GM19468 (cell line): ENCODE measurements around the gene TMEM184A.

ENCODE experiments used
- ATAC-seq: cut with Tn5 transposase; IDR thresholded peaks from one replicate; pipeline ENCODE4 v1.9.1; 2021; ENCODE audit warnings: mild to moderate bottlenecking, moderate library complexity, moderate number of reproducible peaks; ENCODE audit not compliant: unreplicated experiment; ENCODE audit errors: extremely low read depth

The TMEM184A gene

DNA sequence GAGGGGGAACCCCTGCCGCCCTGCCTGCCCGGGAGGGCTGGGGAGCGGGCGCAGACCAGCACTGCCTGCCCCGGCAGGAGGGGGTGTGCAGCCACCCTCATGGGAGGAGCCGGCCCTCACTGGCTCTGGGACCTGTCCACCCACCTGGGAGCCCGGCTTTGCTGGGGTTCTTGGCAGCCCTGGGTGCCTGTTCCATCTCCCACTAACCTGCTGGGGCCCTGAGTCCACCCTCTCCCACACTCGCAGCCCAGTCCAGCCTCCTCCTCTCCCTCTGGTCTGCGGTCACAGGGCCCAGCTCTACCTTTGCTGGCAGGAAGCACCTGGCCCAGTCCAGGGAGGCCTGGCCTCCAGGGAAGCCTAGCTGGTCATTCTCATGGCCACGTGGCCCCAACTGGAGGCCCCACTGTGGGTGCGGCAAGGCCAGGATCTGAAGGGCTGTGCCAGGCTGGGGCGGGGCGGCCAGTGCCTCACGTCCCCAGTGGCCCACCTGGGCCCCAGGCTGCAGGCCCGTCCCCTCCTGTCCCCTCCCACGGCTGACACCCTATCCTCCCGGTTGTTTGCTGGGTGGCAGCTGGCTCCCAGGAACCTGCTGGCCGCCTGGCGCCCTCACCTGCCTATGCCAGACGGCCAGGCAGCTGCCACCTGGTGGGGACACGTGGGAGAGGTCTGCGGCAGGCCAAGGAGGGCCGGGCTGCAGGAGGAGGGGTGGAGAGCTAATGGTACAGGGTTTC lies at the start of gene TMEM184A:
TMEM184A (minus strand) TSS at position 393 of the 731 bp plus-strand sequence. CDS start 721 bp downstream, outside the sequence.
- no peak for ATAC-seq

DNA sequence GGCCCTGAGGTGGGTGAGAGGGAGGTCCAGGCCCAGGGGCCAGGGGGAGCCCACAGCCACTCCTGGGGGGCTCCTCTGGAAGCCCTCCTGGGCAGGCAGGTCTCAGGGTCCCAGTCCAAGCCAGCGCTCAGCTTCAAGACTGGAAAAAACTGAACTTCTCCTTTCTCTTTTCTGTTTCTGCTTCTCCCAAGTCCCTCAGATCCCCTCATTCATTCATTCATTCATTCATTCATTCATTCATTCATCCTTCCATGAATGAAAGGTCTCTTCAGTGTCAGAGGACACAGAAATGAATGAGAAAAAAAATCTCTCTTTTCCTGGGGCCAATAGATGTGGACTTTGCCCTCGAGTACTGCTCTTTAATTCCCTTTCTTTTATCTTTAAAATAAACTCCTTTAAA lies 48.4 kb upstream of the TMEM184A start:
- no peak for ATAC-seq

DNA sequence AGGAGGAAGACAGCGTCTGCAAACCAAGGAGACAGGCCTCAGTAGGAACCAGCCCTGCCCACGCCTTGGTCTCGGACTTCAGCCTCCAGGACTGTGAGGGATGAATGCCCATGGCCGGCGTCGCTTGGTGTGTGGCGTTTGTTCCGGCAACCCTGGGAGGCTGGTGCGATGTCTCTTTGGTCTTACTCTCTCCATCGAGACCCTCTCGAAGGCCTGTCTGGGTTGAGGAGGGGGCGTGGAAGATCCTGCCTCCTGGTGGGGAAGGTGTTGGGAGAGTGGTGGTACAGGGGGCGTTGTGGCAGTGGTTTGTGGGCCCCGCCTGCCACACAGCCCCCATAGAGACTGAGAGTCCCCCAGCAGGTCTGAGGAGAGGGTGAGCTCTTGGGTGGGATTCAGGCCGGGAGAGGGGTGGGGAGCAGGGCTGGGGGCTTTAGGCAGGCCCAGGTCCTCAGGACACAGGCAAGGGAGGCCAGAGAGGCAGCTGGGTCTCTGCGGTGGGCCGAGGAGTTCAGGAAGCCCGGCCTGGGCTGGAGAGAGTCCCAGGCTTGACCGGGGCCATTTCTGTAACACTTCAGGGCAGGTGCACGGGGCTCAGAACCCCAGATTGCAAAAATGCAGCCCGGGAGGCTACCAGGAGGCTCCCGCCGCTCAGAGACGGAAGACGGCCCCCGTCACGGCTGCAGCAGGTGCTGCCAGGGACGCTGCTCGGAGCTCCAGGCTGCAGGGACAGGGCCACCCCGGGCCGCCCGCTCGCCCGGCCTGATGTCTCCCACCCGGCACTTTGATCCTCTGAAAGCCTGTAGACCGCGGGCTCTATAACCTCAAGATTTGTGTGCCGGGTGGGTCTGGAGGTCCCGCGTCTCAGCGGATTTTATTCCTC lies 47.6 kb upstream of the TMEM184A start:
- ATAC-seq = no peak

DNA sequence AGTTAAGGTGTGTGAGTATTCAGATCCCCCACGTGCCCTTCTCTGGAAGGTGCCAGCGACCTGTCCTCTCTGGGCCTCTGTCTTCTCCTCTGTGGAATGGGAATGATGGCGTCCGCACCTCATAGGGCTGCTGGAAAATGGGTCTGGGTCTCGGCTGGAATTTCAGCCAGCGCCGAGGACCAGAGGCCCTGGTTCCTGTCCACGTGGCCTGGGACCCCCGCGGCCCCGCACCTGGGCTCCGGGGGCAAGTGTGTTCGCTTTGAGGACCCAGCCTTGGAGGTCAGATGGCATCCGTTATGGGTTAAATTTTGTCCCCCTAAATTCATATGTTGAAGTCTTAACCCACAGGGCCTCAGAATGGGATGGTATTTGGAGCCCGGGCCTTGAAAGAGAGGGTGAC lies 46.4 kb upstream of the TMEM184A start:
- no peak for ATAC-seq

DNA sequence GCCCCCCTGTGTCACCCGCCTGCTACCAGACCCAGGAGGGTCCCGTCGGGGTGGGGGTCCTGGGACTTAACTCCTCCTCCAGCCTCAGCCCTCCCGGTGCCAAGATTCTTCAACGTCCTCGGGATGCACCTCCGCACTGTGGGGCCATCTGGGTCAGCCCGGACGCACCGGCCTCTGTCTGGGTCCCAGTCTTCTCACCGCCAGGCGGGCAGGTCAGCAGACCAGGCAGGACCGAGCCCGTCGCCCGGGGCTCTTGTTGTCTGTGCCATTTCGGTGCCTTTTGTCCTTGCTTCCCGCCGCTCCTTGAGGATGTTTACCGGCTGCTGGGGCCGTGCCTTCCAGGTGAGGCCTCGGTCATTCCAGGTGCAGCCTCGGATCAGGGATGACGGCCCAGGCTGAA lies 46.0 kb upstream of the TMEM184A start:
- ATAC-seq = no peak

DNA sequence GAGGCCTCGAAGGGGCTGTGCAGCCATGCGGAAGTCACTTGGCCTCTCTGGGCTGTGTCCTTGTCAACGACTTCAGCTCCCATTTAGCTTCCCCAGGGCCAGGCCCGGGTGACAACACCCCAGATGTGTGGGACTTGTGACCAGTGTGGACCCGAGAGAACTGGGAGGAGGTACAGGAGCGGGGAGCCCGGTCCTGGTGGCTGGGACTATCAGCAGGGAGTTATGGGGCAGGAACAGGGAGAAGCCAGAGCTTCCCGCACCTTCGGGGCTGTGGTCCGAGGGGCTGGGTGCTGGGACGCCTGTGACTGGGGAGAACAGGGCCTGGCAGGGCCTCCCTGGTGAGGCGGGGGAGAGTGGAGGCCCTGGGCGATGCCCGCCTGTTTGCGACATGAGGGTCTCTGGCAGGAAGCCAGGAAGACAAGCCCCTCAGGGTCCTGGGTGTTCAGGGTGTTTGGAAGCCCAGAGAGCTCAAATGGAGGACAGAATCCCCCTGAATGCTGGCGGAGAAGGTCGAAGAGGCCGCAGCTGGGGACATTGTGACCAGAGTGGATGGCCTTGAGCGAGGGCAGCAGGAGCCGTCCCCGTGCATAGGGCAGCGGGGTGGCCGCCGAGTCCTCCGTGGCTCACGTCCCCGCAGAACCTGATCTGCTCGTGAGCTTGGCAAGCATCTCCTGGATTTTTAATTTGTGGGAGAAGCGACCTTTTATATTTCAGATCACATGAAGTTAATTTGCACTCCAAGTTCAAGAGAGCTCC lies 43.8 kb upstream of the TMEM184A start:
- no peak for ATAC-seq

DNA sequence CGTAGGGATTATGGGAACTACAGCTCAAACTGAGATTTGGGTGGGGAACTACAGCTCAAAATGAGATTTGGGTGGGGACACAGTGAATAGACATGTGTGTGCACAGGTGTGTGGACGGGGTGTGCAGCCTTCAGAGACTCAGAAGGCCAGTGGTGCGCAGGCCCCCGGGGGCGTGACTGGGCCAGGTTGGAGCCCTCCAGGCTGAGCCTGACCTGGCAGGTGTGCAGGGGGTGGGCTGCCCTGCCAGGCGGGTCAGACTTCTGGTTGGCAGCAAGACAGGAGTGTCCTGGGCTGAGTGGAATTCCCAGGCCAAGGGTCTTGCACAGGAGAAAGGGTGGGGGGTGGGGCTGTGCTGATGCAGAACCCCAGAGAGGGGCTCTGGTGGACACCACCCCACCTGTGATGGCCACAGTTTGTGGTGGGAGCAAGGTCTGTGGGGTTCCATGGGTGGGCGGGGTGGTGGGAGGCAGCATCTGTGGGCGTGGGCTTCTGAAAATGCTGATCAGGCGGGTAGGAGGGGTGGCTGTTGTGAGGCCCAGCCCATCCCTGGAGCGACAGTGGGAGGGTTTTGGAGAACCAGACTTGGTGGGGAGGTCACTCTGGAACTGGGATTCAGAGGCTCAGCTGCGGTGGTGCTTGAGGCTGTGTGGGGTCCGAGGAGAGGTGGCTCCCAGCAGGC lies 43.1 kb upstream of the TMEM184A start:
- ATAC-seq = no peak

DNA sequence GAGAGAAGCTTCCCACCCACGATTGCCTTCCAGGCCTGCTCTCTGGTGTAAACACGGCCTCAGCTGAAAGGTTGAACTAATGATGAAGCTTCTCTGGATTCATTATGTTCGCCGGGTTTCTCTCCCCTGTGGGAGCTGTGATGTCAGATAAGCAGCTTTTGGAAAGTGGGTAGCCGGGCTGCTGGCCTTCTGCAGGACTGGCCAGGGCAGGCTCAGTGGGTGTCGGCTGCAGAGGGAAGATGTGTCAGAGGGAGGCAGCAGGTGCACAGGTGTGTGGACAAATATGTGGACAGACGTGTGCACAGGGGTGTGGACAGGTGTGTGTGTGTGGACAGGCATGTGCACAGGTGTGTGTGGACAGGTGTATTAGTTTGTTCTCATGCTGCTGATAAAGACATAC lies 42.3 kb upstream of the TMEM184A start:
- ATAC-seq = no peak

DNA sequence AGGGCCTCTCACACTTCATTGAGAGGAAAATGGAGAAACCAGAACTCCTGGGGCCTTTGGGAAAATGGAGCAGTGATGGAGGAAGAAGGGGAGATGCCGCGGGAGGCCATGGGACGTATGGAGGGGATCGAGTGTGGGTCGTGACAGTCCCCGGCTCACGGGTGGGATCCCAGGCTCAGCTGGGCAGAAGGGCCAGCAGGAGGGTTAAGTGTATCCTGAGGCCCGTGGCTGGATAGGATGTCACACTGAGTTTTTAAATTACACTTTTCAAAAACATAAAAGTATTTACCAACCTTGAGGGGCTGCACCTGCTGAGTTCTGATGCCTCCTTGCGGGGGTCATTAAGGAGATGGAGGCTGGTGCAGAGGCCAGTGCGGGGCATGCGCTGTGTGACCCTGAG lies 41.8 kb upstream of the TMEM184A start:
- no peak for ATAC-seq

DNA sequence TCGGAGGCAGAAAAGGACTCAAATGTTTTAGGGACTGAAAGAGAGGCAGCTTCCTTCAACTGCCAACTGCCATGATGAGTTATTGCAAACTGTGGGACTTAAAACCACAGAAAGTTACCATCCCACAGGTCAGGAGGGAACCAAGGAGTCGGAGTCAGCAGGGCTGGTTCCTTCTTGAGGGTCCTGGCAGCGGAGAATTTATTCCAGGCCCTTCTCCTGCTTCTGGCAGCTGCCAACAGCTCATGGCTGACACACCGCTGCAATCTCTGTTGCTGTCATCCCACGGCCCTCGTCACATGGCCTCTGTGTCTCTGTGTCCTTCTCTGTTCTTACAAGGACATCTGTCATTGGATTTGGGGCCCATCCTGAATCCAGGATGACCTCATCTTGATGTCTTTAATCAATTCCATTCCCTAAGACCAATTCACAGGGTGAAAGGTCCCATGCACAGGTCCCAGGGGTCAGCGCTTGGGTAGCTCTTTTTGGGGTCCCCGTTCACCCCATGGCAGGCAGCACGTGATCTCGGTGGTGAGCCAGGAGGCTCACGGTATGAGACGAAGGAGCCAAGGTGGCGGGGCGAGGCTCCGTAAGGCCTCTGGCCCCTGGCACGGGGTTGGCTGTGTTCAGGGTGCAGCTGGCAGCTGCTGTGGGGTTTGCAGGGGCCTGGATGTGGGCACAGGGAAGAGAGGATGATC lies 41.2 kb upstream of the TMEM184A start:
- no peak for ATAC-seq

DNA sequence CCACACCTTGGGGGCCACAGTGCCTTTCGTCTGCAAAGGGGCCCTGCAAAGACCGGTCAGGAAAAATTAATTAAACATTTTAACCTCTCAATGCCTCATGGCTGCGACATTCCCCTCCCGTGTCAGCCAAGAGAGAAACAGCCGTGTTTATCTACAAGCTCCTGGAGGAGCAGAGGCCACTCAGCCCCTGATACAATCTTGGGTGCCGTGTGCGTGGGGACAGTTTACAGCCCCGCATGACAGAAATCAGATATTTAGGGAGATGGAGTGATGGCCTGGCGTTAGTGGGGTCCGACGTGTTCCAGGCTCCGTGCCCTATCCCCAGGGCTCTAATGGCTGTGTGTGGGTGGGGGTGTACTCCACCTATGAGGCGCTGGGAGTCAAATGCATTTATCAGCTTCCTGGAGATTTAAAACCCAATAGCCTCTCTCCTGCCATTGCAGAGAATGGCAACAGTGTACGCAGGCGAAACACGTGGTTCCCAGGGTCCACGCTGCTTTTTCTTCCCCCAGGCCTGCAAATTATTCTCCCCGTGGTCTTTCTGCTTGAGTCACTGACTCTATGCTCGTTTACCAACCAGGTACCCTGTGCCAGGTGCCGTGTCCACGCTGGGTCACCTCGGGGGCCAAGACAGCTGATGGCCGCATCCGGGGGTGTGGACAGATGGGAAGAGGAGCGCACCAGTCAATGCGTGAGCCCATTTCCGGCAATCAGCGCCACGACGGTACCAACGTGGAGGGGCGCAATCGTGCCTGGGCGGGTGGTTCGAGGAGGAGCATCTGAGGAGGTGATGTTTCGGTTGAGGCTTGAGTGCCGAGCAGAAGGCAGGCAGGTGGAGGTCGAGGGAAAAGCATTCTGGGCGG lies 40.4 kb upstream of the TMEM184A start:
- no peak for ATAC-seq

DNA sequence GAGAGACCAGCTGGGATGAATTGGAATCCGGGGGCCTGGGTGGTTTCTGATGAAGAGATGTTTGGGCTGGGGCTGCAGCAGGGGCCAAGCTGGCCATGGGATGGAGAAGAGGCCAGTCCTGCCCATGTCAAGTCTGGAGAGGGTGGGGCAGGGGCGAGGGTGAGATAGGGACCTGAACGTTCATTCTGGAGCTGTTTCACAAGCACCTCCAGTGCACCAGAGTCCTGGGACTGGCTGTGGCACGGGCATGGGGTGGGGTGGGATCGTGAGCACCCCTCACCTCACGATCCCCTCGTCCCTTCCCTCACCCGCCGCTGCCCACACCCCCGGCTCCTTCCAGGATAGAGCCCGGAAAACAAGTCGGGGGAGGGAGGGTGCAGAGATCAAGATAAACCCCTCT lies 39.6 kb upstream of the TMEM184A start:
- ATAC-seq = no peak

DNA sequence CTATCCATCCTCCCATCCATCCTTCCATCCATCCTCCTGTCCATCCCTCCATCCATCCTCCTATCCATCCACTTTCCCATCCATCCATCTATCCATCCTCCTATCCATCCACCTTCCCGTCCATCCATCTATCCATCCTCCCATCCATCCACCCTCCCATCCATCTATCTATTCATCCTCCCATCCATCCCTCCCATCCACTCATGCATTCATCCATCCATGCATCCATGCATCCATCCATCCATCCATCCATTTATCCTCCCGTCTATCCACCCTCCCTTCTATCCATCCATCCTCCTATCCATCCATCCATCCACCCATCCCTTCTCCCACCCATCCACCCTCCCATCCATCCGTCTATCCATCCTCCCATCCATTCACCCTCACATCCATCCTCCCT lies 39.0 kb upstream of the TMEM184A start:
- ATAC-seq = no peak

DNA sequence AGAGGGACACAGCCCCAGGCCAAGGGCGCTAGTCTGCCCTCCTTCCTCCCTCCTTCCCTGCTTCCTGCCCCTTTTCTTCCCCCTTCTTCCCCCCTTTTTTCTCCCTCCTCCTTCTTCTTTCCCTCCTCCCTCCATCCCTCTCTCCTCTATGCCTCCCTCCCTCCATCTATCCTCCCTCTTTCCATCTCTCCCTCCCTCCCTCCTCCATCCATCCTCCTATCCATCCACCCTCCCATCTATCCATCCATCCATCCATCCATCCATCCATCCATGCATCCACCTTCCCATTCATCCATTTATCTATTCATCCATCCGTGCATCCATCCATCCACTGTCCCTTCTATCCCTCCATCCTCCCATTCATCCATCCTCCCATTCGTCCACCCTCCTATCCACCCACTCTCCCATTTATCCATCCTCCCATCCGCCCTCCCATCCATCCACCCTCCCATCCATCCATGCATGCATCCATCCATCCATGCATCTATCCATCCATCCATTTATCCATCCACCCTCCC lies 38.0 kb upstream of the TMEM184A start:
- no peak for ATAC-seq

DNA sequence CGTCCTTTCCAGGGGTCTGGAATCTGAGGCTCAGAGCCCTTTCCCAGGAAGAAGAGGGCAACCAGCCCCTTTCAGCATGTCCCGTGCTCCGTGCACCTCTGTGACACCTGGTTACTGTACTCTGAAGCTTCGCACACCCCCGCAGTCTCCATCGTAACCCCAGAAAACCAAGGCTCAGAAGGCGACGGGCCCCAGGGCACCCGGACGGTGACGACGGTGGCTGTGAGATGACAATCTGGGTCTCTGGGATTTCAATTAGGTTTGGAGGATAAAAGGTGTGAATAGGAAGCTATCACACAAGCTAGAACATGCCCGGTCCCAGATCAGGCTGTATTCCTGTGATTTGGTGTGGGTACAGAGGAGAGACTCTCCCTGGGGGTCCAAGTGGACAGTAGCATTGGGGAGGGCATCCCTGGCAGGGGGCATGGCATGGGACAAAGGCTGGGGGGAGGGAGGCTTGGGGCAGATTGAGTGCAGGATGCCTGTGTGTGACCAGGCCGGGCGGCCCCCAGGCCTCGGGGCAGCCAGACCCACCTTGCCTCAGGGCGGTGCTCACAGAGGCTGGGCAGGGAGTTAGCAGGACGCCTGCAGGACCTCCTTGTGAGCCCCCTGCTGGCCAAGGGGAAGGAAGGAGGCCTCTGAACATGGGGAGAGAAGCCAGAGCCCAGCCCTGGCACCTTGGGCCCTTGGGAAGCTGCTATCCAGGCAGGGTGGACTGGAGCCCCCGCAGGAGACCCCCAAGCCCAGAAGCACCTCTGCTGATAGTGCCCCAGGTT lies 37.3 kb upstream of the TMEM184A start:
- no peak for ATAC-seq

DNA sequence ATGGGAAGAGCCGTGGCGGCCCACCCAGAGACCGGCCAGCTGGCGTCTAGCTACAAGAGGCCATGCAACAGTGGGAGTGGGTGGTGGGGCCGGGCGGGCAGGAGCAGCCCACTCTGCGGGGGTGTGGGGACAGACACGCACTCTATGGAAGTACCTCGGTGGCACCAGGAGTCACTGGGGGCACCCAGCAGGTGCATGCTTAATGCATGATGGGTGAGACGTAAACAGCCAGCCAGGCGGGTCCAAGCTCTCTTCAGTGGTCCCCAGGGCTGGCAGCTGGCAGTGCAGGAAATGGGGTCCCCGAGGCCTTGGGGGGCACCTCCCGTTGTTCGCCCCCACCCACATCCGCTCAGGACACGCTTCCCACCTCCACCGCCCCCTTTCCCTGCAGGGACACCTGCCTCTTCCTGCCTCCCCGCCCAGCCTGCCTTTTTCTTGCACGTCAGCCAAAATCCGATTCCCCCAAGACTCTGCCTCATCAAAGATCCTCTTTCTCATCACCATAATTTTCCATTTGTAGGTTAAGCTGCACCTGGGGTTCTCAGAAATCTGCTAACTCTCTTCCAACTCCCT lies 36.4 kb upstream of the TMEM184A start:
- ATAC-seq = no peak

DNA sequence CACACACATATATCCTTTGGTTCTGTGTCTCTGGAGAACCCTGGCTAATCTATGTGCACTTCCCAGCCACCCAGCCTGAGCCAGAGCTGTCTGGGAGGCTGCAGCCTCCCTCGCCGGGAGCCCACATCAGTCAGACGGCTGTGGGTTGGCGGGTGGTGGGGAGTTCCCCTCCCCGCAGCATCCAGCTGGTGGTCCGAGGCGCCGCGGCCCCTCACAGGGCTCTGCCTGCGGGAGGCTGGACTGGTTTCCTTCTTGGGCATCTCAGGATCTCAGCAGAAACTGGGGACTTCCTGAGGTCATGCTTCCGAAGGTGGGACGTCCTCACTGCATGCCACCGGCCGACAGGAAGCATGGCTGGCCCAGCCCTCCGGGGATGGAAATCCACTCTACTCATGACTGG lies 35.9 kb upstream of the TMEM184A start:
- ATAC-seq = no peak
